Breast epithelium (tissue), 4 donors: Measurements from ENCODE around the gene C14orf180. TPM values are rescaled to one million over a fixed set of nuclear protein-coding genes. Genes with fewer than 3 reads are reported as not detected.
A peak's percentile ranks its signal among the peaks of the same experiment; 100 is the strongest.

Experiments used
- DNase-seq, 2 donors: peaks; one replicate each; pipeline ENCODE4 v3.0.0-alpha.2; 2019; ENCODE audit warnings: low spot score in 2 of 2
- H3K27ac ChIP-seq, 2 donors: fragments of 200-600 bp; sonication (generic) in 1 of 2; one replicate each; pipeline ENCODE4 v1.5.1; 2016 to 2019; ENCODE audit warnings: mild to moderate bottlenecking in 1 of 2
- H3K27me3 ChIP-seq, 2 donors: fragments of 200-600 bp; sonication (generic) in 1 of 2; one replicate each; pipeline versions ENCODE4 v1.5.1 to v1.6.0; 2017 to 2019; ENCODE audit warnings: control low read depth in 1 of 2, mild to moderate bottlenecking in 1 of 2
- H3K36me3 ChIP-seq: fragments of 200-600 bp; one replicate; pipeline ENCODE4 v1.5.1; 2019
- H3K4me1 ChIP-seq, 2 donors: fragments of 200-600 bp; sonication (generic); one replicate each; pipeline ENCODE4 v1.5.1; 2016 to 2019; ENCODE audit warnings: control low read depth in 1 of 2
- H3K4me3 ChIP-seq, 3 donors: fragments of 200-600 bp; sonication (generic); 1 replicate in 2 of 3; 2 replicates in 1 of 3; pipeline ENCODE4 v1.5.1; 2016 to 2019; ENCODE audit warnings: mild to moderate bottlenecking in 3 of 3, moderate library complexity in 2 of 3
- H3K9me3 ChIP-seq, 2 donors: fragments of 200-600 bp; sonication (generic) in 1 of 2; one replicate each; pipeline ENCODE4 v1.5.1; 2016 to 2019; ENCODE audit warnings: control low read depth in 1 of 2
- CTCF ChIP-seq, 3 donors: fragments of 450-650 bp; IDR thresholded peaks; one replicate each; pipeline ENCODE4 v1.5.1; 2016 to 2017; ENCODE audit warnings: antibody characterized with exemption in 3 of 3, mild to moderate bottlenecking in 3 of 3, moderate library complexity in 3 of 3
- POLR2A ChIP-seq: fragments of 450-650 bp; IDR thresholded peaks from one replicate; pipeline ENCODE4 v1.6.1; 2016; ENCODE audit warnings: antibody characterized with exemption, mild to moderate bottlenecking, moderate library complexity
- POLR2AphosphoS5 ChIP-seq, 3 donors: sonication (generic); formaldehyde crosslinking; IDR thresholded peaks; one replicate each; pipeline ENCODE4 v1.6.1; 2017; ENCODE audit warnings: antibody characterized with exemption in 3 of 3
- intact Hi-C: fragments of 100-400 bp; cut with DNase I; formaldehyde crosslinking; loops from one replicate; pipeline ENCODE4 v1.15.1; 2023; ENCODE audit warnings: low total_unique reads
- total RNA-seq, 3 donors: library from RNA; depleted of rRNA; stranded (reverse); fragments of >200 nt; gene quantifications; one replicate each; pipeline ENCODE4 v1.1.0, GENCODE V29; 2016

The C14orf180 gene
- total RNA-seq, 3 donors from 2014 or later = 1.3 to 32.3 (median 4.2) TPM

GRCh38 chr14:104547310-104547997 is 32.1 kb upstream of the C14orf180 start:
- Histone ChIP-seq H3K4me1 (no peaks in the 10 kb centered on the region), H3K27ac (no peak overlapping the region), H3K36me3 (no peaks in the 10 kb centered on the region), H3K4me3 (no peak overlapping the region), H3K27me3 (peaks cover 0 to 79% of the 10 kb centered on the region in 2 donors), H3K9me3 (peaks cover 0 to 5% of the 10 kb centered on the region in 2 donors)
- no peak for TF ChIP-seq CTCF (IDR thresholded peaks at IDR 0.05)
- no peak for TF ChIP-seq POLR2A
- TF ChIP-seq POLR2AphosphoS5 (IDR thresholded peaks at IDR 0.05) = no peak
- peak in 1 of 2 donors; percentile 41 for DNase-seq
- intact Hi-C loops = no loop called here

GRCh38 chr14:104547998-104548700 is 31.4 kb upstream of the C14orf180 start:
- H3K27ac ChIP-seq = no peak overlapping the region
- peaks cover 0 to 5% of the 10 kb centered on the region in 2 donors for H3K9me3 ChIP-seq
- H3K36me3 ChIP-seq = no peaks in the 10 kb centered on the region
- intact Hi-C loops = no loop called here
- H3K27me3 ChIP-seq = peaks cover 0 to 84% of the 10 kb centered on the region in 2 donors
- peak in 1 of 2 donors; percentile 43 for DNase-seq
- TF ChIP-seq POLR2A (no peak), POLR2AphosphoS5 (IDR thresholded peaks at IDR 0.05) (no peak), CTCF (IDR thresholded peaks at IDR 0.05) (no peak)
- H3K4me1 ChIP-seq = no peaks in the 10 kb centered on the region
- no peak overlapping the region for H3K4me3 ChIP-seq

- peaks cover 0 to 5% of the 10 kb centered on the region in 2 donors for H3K9me3 ChIP-seq
- TF ChIP-seq POLR2AphosphoS5 (IDR thresholded peaks at IDR 0.05) (no peak), CTCF (IDR thresholded peaks at IDR 0.05) (no peak)
- H3K36me3 ChIP-seq = no peaks in the 10 kb centered on the region
- intact Hi-C loops = no loop called here
- peak in 1 of 2 donors; percentile 33 for DNase-seq
- peaks cover 0 to 83% of the 10 kb centered on the region in 2 donors for H3K27me3 ChIP-seq
- H3K27ac ChIP-seq = no peak overlapping the region
- H3K4me3 ChIP-seq = no peak overlapping the region
- H3K4me1 ChIP-seq = no peaks in the 10 kb centered on the region
These were observed 30.6 kb upstream of the C14orf180 start for GRCh38 chr14:104548802-104549535.

- Histone ChIP-seq H3K9me3 (peaks cover 0 to 5% of the 10 kb centered on the region in 2 donors), H3K36me3 (no peaks in the 10 kb centered on the region), H3K27ac (no peak overlapping the region), H3K27me3 (peaks cover 0 to 82% of the 10 kb centered on the region in 2 donors), H3K4me1 (no peaks in the 10 kb centered on the region), H3K4me3 (no peak overlapping the region)
- no peak for TF ChIP-seq POLR2A
- TF ChIP-seq CTCF (IDR thresholded peaks at IDR 0.05) = no peak
- no peak for TF ChIP-seq POLR2AphosphoS5 (IDR thresholded peaks at IDR 0.05)
- DNase-seq = no peak
- intact Hi-C loops = no loop called here
These were observed 29.8 kb upstream of the C14orf180 start for GRCh38 chr14:104549536-104550339.
